ENCODE measurements around the gene PLCH1.

Gene PLCH1

DNA sequence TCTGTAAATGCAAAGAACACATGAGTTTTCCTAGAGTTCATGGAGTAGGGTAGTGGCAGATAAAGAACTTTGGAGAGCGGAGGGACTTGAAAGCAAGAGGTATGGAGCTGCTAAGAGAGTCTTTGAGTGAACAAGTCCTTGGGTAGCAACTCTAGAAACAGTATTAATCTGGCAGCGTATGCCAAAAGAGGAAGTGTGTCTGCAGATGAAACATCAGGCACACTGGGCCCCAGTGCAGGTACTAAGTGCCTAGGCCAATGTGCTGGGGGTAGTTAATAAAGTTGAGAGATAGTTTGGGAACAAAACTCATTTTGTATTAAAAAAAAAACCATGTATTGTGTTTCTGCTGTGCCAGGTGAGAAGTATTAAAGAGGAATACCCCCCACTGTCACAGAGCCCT is 228.4 kb downstream of the PLCH1 start:
- H3K9ac ChIP-seq (ENCODE audit: low read length): no peak overlapping the region
- H3K9me3 ChIP-seq (ENCODE audit: low read length): no peaks in the 10 kb centered on the region
- H3K9me2 ChIP-seq (ENCODE audit: low read depth, low read length): no peaks in the 10 kb centered on the region
- H3K27me3 ChIP-seq (ENCODE audit: insufficient read depth, low read length): no peaks in the 10 kb centered on the region
- no peaks in the 10 kb centered on the region; the same call in 1 of the 2 replicates for H3K36me3 ChIP-seq (ENCODE audit: insufficient read depth, low read length)
- H4K20me1 ChIP-seq (ENCODE audit: insufficient read depth, low read length): no peaks in the 10 kb centered on the region
- peaks cover 28% of the 10 kb centered on the region for H3K4me1 ChIP-seq (ENCODE audit: insufficient read depth, low read length, severe bottlenecking)
- no peaks in the 10 kb centered on the region for H3F3A ChIP-seq (ENCODE audit: insufficient read depth, low read length)
- no peak overlapping the region for H3K4me3 ChIP-seq (ENCODE audit: low read depth, low read length, poor library complexity, severe bottlenecking)
- no peak overlapping the region for H3K4me2 ChIP-seq (ENCODE audit: low read length)
- H3K79me2 ChIP-seq (ENCODE audit: insufficient read depth, low read length): no peaks in the 10 kb centered on the region
- TF ChIP-seq, protein P1, sequence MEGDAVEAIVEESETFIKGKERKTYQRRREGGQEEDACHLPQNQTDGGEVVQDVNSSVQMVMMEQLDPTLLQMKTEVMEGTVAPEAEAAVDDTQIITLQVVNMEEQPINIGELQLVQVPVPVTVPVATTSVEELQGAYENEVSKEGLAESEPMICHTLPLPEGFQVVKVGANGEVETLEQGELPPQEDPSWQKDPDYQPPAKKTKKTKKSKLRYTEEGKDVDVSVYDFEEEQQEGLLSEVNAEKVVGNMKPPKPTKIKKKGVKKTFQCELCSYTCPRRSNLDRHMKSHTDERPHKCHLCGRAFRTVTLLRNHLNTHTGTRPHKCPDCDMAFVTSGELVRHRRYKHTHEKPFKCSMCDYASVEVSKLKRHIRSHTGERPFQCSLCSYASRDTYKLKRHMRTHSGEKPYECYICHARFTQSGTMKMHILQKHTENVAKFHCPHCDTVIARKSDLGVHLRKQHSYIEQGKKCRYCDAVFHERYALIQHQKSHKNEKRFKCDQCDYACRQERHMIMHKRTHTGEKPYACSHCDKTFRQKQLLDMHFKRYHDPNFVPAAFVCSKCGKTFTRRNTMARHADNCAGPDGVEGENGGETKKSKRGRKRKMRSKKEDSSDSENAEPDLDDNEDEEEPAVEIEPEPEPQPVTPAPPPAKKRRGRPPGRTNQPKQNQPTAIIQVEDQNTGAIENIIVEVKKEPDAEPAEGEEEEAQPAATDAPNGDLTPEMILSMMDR (IDR thresholded peaks at IDR 0.05; ENCODE audit: low read length): no peak
- no peak for TF ChIP-seq EZH2 (IDR thresholded peaks at IDR 0.05; ENCODE audit: borderline replicate concordance, low read length)
- no peak overlapping the region for H2AFZ ChIP-seq (ENCODE audit: low read length)
- H3K27ac ChIP-seq (ENCODE audit: low read depth, low read length, poor library complexity, severe bottlenecking): no peak overlapping the region

DNA sequence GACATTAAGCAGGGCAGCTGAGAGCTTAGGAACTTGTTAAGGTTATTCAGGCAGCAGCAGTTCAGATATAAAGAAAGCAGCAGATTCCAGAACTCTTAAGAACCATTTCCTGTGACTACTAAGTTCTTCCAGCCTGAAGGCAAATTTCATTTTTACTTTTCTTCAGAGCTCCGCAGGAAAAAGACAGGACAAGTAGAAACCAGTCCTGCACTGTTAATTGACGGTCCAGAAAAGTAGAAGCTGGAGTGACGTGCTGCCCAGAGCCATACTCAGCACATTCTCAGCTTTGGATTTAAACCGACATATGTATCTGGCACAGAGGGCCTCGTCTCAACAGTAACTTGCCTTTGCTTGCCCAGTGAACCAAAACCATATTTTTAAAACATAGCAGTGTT is 232.0 kb downstream of the PLCH1 start:
- Histone ChIP-seq H3K9me3 (ENCODE audit: low read length) (no peaks in the 10 kb centered on the region), H3K9me2 (ENCODE audit: low read depth, low read length) (no peaks in the 10 kb centered on the region), H3K4me1 (ENCODE audit: insufficient read depth, low read length, severe bottlenecking) (peaks cover 6% of the 10 kb centered on the region), H3K27ac (ENCODE audit: low read depth, low read length, poor library complexity, severe bottlenecking) (no peak overlapping the region), H3K4me3 (ENCODE audit: low read depth, low read length, poor library complexity, severe bottlenecking) (no peak overlapping the region), H3K36me3 (ENCODE audit: insufficient read depth, low read length) (no peaks in the 10 kb centered on the region; the same call in 1 of the 2 replicates), H3K27me3 (ENCODE audit: insufficient read depth, low read length) (no peaks in the 10 kb centered on the region), H2AFZ (ENCODE audit: low read length) (no peak overlapping the region), H3K79me2 (ENCODE audit: insufficient read depth, low read length) (no peaks in the 10 kb centered on the region), H3F3A (ENCODE audit: insufficient read depth, low read length) (no peaks in the 10 kb centered on the region), H3K9ac (ENCODE audit: low read length) (no peak overlapping the region), H3K4me2 (ENCODE audit: low read length) (no peak overlapping the region), H4K20me1 (ENCODE audit: insufficient read depth, low read length) (no peaks in the 10 kb centered on the region)
- TF ChIP-seq EZH2 (IDR thresholded peaks at IDR 0.05; ENCODE audit: borderline replicate concordance, low read length): no peak
- TF ChIP-seq, protein P1 (IDR thresholded peaks at IDR 0.05; ENCODE audit: low read length): no peak

DNA sequence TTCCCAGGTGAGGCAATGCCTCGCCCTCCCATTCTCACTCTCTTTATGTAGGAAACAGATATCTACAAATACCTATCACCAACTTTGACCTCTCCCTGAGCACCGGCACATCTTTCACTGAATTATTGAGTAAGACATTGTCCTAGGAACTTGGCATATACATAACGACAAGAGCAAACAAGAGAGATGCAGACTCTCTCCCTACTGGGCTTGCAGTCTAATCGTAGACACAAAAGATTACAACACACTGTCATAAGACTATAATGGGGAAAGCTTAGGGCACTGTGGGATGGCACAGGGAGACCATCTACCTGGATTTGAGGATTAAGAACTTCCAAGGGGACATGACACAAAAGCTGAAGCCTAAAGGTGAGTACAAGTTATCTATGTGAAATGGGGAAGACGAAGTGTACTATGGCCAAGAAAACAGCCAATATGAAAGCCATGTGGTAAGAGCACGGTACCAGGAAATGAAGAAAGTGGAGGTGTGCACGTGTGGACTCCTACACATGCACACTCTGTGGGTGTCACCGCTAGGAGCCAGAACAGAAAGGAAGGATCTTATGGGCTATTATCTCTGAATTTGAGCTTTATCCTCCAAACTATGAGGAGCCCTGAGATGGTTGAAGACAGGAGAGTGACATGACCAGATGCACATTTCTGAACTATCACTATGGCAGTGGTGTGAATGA is 232.6 kb downstream of the PLCH1 start:
- H3K9me2 ChIP-seq (ENCODE audit: low read depth, low read length): no peaks in the 10 kb centered on the region
- no peaks in the 10 kb centered on the region; the same call in 1 of the 2 replicates for H3K36me3 ChIP-seq (ENCODE audit: insufficient read depth, low read length)
- no peaks in the 10 kb centered on the region for H3K27me3 ChIP-seq (ENCODE audit: insufficient read depth, low read length)
- no peak overlapping the region for H3K4me3 ChIP-seq (ENCODE audit: low read depth, low read length, poor library complexity, severe bottlenecking)
- TF ChIP-seq, protein P1 (IDR thresholded peaks at IDR 0.05; ENCODE audit: low read length): no peak
- TF ChIP-seq EZH2 (IDR thresholded peaks at IDR 0.05; ENCODE audit: borderline replicate concordance, low read length): no peak
- no peak overlapping the region for H2AFZ ChIP-seq (ENCODE audit: low read length)
- no peaks in the 10 kb centered on the region for H4K20me1 ChIP-seq (ENCODE audit: insufficient read depth, low read length)
- no peak overlapping the region for H3K27ac ChIP-seq (ENCODE audit: low read depth, low read length, poor library complexity, severe bottlenecking)
- no peaks in the 10 kb centered on the region for H3K9me3 ChIP-seq (ENCODE audit: low read length)
- peaks cover 6% of the 10 kb centered on the region for H3K4me1 ChIP-seq (ENCODE audit: insufficient read depth, low read length, severe bottlenecking)
- no peak overlapping the region for H3K4me2 ChIP-seq (ENCODE audit: low read length)
- H3K9ac ChIP-seq (ENCODE audit: low read length): no peak overlapping the region
- no peaks in the 10 kb centered on the region for H3K79me2 ChIP-seq (ENCODE audit: insufficient read depth, low read length)
- no peaks in the 10 kb centered on the region for H3F3A ChIP-seq (ENCODE audit: insufficient read depth, low read length)
